CD4-positive, alpha-beta T cell treated with Interleukin-12 subunit alpha and Interleukin-12 subunit beta, for 1 hour (primary cell): Measurements from ENCODE around the gene TUBGCP2.

Experiments used
- DNase-seq: peaks from one replicate; pipeline ENCODE4 v3.0.0-alpha.2; 2020

TUBGCP2 gene

GRCh38 chr10:133261726-133262325, 46.8 kb downstream of the TUBGCP2 start:
- DNase-seq, result peak; percentile 91

- peak; percentile 66 for DNase-seq
Observed at GRCh38 chr10:133260895-133261725, 47.6 kb downstream of the TUBGCP2 start.

- DNase-seq, result no peak
Observed at GRCh38 chr10:133259602-133259989, 49.1 kb downstream of the TUBGCP2 start.

- DNase-seq, result peak; percentile 84
Observed at GRCh38 chr10:133258818-133259601, 49.7 kb downstream of the TUBGCP2 start.

GRCh38 chr10:133258066-133258817, 50.4 kb downstream of the TUBGCP2 start:
- peak; percentile 37 for DNase-seq

- DNase-seq, result no peak
Observed at GRCh38 chr10:133257489-133258065, 51.1 kb downstream of the TUBGCP2 start.

GRCh38 chr10:133255323-133255722, 53.3 kb downstream of the TUBGCP2 start:
- DNase-seq, result no peak

GRCh38 chr10:133254421-133255120, 54.1 kb downstream of the TUBGCP2 start:
- DNase-seq, result no peak

- no peak for DNase-seq
Observed at GRCh38 chr10:133253361-133253955, 55.2 kb downstream of the TUBGCP2 start.

GRCh38 chr10:133252223-133252552, 56.5 kb downstream of the TUBGCP2 start:
- no peak for DNase-seq

GRCh38 chr10:133251388-133252222, 57.1 kb downstream of the TUBGCP2 start:
- DNase-seq, result no peak

- no peak for DNase-seq
Observed at GRCh38 chr10:133249975-133250754, 58.5 kb downstream of the TUBGCP2 start.

GRCh38 chr10:133249094-133249780, 59.4 kb downstream of the TUBGCP2 start:
- DNase-seq, result no peak

GRCh38 chr10:133248334-133248715, 60.3 kb downstream of the TUBGCP2 start:
- no peak for DNase-seq

GRCh38 chr10:133247681-133248333, 60.9 kb downstream of the TUBGCP2 start:
- DNase-seq, result no peak

- DNase-seq, result no peak
Observed at GRCh38 chr10:133246236-133246626, 62.4 kb downstream of the TUBGCP2 start.

- DNase-seq, result no peak
Observed at GRCh38 chr10:133245439-133246235, 63.0 kb downstream of the TUBGCP2 start.

- no peak for DNase-seq
Observed at GRCh38 chr10:133243593-133243992, 65.1 kb downstream of the TUBGCP2 start.
